Mesodermal cell (in vitro differentiated cells): ENCODE results near the gene DQX1.
A peak's percentile ranks its signal among the peaks of the same experiment; 100 is the strongest.
"Not testable (repeated sequence)": the region's sequence is repeated elsewhere in the genome, so short reads cannot be mapped to it uniquely, and the experiment has no call there.

ENCODE experiments used
- H3K27ac ChIP-seq: 2 replicates; pipeline ENCODE4 v1.7.0; 2013; ENCODE audit warnings: mild to moderate bottlenecking, low read depth, low read length, moderate library complexity; ENCODE audit not compliant: severe bottlenecking
- H3K36me3 ChIP-seq: 2 replicates; pipeline ENCODE4 v1.7.1; 2013; ENCODE audit warnings: mild to moderate bottlenecking, low read length, moderate library complexity; ENCODE audit not compliant: control insufficient read depth, insufficient read depth
- H3K4me1 ChIP-seq: one replicate; pipeline ENCODE4 v1.7.1; 2013; ENCODE audit warnings: mild to moderate bottlenecking, low read length; ENCODE audit not compliant: insufficient read depth, control insufficient read depth, poor library complexity, severe bottlenecking
- H3K4me3 ChIP-seq: 2 replicates; pipeline ENCODE4 v1.7.0; 2013; ENCODE audit warnings: low read length, control low read depth, mild to moderate bottlenecking; ENCODE audit not compliant: insufficient read depth, poor library complexity, severe bottlenecking; ENCODE audit errors: extremely low read depth
- H3K9me3 ChIP-seq: 2 replicates; pipeline ENCODE4 v1.7.1; 2013; ENCODE audit warnings: mild to moderate bottlenecking, low read length, moderate library complexity; ENCODE audit not compliant: control insufficient read depth
- WGBS, 2 experiments: methylation state at CpG; one replicate each; pipeline ENCODE4 v1.1.5; 2013; ENCODE audit warnings: missing lambda C conversion rate in 2 of 2; ENCODE audit not compliant: insufficient coverage in 2 of 2; 5-methylcytosine and 5-hydroxymethylcytosine counted together

Gene DQX1

DNA sequence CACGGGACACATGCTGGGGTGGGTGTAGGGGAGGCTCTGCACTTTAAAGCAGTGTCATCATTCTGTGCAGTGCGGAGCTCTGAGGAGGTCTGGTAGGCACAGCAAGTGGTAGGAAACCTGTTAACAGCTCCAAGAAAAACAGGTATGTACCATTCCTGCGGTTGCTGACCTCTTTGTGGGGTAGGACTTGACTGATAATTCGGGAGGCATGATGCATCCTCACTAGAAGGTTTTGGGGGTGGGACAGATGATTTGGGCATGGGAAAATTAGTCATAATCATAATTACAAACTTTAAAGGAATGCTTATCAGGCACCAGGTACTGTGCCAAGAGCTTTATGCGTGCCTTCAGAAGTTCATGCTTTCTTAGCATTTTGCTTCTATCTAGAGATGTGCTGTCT lies 38.2 kb upstream of the DQX1 start:
- WGBS, 2 experiments, result 87 to 93% methylated on average over 3 to 4 of the region's 5 CpGs

DNA sequence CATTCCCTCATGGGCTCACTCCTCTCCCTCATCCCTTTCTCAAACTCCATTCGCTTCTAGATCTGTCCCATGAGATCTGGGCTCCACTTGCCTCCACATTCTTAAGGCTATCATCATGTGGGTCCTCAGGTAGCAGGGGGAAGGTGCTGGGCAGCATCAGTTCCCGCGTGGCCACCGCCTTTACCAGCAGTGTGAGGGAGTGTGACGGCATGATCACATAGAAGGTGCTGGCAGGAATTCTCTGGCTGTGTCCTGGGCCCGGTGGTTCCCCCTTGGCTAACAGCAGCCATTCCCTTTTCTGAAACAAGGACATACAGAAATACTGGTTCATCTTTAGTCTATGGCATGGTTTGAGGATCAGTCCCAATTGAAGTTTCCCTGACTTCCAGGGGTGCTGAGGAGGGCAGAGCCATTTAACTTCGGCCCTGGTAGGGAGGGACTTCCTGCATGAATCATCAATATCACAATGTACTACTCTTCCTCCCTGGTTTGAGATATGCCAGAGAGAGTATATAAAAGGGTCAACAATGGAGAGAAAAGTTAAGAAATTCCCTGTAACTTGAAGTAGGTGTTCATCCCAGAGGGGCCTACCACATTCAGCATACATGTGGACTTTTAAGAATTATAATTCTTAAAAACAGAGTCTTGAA lies 36.2 kb upstream of the DQX1 start:
- WGBS, 2 experiments, result 94 to 100% methylated on average over 5 to 6 of the region's 7 CpGs
- Histone ChIP-seq H3K27ac (no peak overlapping the region), H3K9me3 (no peaks in the 10 kb centered on the region), H3K4me3 (no peak overlapping the region), H3K36me3 (no peaks in the 10 kb centered on the region), H3K4me1 (no peaks in the 10 kb centered on the region)

More for the DNA sequence above, 38.2 kb upstream of the DQX1 start:
- H3K4me3 ChIP-seq, result no peak overlapping the region
- no peak overlapping the region for H3K27ac ChIP-seq
- no peaks in the 10 kb centered on the region for H3K36me3 ChIP-seq
- no peaks in the 10 kb centered on the region for H3K9me3 ChIP-seq
- no peaks in the 10 kb centered on the region for H3K4me1 ChIP-seq

DNA sequence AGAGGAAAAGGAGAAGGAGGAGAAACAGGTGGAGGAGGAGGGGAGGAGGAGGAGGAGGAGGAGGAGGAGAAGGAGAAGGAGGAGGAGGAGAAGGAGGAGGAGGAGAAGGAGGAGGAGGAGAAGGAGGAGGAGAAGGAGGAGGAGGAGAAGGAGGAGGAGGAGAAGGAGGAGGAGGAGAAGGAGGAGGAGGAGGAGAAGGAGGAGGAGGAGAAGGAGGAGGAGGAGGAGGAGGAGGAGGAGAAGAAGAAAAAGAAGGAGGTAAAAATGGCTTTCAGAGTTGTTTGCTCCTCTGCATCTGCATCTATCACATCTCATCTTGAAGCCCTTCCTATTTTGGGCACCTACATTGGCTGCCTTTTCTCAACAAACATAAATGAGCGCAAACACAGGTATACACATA lies 35.0 kb upstream of the DQX1 start:
- 71 to 100% methylated on average over 1 of the region's 1 CpG for WGBS, 2 experiments
- H3K4me1 ChIP-seq, H3K4me3 ChIP-seq, H3K27ac ChIP-seq, H3K9me3 ChIP-seq, H3K36me3 ChIP-seq: not testable (repeated sequence)

DNA sequence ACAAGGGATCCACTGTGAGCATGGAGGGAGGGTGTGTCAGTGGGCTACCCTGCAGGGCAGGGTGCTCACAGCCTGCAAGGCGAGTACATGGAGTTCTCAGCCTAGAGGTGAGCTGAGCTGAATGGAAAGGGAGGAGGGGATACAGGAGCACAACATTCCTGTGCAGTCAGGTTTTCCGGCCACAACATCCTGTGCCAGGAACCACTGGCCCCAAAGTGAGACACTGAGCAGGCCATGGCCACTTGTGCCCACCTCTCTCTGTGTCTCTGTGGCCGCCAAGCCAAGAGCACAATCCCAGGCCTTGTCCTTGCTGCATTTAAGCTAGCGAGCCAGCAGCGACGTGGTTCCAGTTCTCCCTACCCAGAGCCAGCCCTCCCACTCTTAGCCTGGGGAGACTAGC lies 34.6 kb upstream of the DQX1 start:
- Histone ChIP-seq H3K9me3 (no peaks in the 10 kb centered on the region), H3K4me3 (no peak overlapping the region), H3K4me1 (peaks cover 7% of the 10 kb centered on the region), H3K27ac (no peak overlapping the region), H3K36me3 (peaks cover 9% of the 10 kb centered on the region)
- 69 to 86% methylated on average over 2 to 3 of the region's 6 CpGs for WGBS, 2 experiments

DNA sequence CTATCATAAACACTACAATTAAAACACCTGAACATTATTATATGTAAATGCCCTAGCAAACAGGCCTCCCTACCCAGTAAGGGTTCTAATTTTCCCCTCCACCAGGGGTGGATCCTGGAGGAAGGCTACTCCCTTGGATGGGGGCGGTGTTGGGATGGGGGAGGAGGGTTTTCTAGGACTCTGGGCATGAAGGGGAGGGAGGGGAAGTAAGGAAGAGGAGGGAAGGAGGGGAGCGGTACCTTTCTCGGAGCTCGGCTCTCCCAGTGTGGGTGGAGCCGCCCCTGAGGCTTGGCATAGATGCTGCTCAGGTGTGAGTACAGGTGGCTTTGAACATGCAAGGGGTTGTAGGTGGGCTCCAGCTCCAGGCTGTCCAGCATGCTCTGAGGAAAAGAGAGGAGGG lies 33.9 kb upstream of the DQX1 start:
- Histone ChIP-seq H3K4me1 (peaks cover 10% of the 10 kb centered on the region), H3K36me3 (peaks cover 9% of the 10 kb centered on the region), H3K4me3 (no peak overlapping the region), H3K9me3 (no peaks in the 10 kb centered on the region), H3K27ac (no peak overlapping the region)
- WGBS, 2 experiments, result 49% methylated on average over 2 of the region's 5 CpGs; no CpG with 5 or more reads in 1 of the 2 experiments

DNA sequence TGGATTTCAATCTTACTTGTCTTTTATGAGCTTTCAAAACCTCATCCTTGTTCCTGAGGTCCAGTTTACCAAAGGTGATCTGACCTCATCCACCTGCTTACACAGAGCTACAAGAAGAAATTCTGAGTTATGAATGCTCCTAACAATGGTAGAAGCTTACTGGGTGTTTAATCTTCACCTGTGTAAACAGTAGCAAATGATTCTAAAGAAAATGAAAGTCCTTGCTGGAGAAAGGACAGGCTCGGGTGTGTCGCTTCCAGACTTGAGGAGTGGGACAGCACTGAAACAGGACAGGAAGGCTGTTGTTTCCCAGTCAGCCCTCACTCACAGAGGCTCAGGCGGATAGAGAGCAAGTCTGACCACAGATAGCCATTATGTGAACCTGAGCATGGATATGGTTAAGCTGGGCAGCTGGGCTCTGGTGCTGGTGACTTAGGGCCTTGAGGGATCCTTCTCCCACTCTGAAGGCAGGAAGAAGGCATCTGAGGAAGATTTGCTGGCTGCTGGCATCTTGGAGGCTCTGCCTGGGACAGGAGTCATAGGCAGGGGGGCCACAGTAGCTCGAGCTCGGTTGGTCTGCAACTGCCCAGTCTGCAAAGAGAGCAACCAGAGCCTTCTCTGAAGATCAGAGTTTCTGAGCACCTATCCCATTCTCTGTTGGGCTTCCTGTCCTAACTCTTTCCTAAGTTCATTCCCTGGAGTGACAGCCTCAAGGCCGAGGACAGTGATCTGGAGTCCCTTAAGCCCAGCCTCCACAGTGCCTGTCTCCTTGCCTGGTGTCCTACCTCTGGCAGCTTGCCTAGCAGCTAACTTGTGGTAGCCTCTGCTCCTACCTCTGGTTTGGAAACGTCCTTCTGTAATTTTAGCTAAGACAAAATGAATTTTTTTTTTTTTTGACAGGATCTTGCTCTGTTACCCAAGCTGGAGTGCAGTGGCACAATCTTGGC lies 32.5 kb upstream of the DQX1 start:
- Histone ChIP-seq H3K9me3 (no peaks in the 10 kb centered on the region), H3K36me3 (peaks cover 9% of the 10 kb centered on the region), H3K4me1 (peaks cover 10% of the 10 kb centered on the region), H3K4me3 (no peak overlapping the region), H3K27ac (no peak overlapping the region)
- WGBS, 2 experiments, result 88 to 91% methylated on average over 5 to 7 of the region's 7 CpGs

DNA sequence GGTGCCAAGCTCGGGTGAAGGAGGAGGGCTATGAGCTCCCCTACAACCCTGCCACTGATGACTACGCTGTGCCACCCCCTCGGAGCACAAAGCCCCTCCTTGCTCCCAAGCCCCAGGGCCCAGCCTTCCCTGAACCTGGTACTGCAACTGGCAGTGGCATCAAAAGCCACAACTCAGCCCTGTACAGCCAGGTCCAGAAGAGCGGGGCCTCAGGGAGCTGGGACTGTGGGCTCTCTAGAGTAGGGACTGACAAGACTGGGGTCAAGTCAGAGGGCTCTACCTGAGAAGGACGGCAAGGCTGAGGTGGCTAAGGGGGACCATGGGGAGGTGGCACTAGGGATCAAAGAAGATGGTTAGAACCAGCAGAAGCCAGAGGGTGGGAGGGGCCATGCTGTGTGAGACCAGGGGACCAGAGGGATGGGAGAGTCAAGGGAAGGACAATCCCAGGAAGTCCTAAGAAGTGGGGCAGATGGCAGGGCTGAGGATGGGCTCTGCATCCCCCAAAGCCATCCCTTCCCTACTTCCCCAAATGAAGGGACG lies 30.9 kb upstream of the DQX1 start:
- Histone ChIP-seq H3K9me3 (no peaks in the 10 kb centered on the region), H3K27ac (no peak overlapping the region), H3K4me1 (peaks cover 10% of the 10 kb centered on the region), H3K4me3 (no peak overlapping the region), H3K36me3 (peaks cover 13% of the 10 kb centered on the region)
- 95 to 100% methylated on average over 2 to 5 of the region's 6 CpGs for WGBS, 2 experiments

DNA sequence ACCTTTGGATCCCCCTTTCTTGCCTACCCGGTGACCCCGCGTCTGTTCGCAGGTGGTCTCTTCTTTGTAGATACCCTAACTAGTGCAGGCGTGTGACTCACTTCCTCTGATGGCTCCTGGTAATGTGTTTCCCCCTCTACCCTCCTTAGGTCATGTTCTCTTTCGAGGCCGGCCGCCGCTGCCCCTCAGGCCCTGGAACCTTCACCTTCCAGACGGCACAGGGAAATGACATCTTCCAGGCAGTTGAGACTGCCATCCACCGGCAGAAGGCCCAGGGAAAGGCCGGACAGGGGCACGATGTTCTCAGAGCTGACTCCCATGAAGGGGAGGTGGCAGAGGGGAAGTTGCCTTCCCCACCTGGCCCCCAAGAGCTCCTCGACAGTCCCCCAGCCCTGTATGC lies 30.1 kb upstream of the DQX1 start:
- WGBS, 2 experiments, result 81 to 87% methylated on average over 10 to 14 of the region's 14 CpGs
- H3K4me3 ChIP-seq, result no peak overlapping the region
- no peak overlapping the region for H3K27ac ChIP-seq
- H3K4me1 ChIP-seq, result peaks cover 10% of the 10 kb centered on the region
- no peaks in the 10 kb centered on the region for H3K9me3 ChIP-seq
- peaks cover 21% of the 10 kb centered on the region for H3K36me3 ChIP-seq

DNA sequence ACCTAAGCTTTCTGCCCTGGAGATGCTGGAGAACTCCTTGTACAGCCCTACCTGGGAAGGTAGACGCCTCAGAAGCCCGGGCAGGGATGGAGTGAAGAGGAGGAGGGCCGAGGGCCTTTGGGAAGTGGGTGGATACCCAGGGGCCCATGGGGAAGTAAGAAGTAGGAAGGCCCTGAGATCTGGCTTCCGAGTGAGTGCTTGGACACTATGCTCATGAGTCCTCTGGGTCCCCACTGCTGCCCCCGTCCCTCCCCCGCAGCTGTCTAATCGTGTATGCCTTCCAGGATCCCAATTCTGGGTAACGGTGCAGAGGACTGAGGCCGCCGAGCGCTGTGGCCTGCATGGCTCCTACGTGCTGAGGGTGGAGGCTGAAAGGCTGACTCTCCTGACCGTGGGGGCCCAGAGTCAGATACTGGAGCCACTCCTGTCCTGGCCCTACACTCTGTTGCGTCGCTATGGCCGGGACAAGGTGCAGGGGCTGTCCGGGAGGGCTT lies 29.6 kb upstream of the DQX1 start:
- H3K36me3 ChIP-seq, result peaks cover 24% of the 10 kb centered on the region
- H3K9me3 ChIP-seq, result no peaks in the 10 kb centered on the region
- no peak overlapping the region for H3K27ac ChIP-seq
- H3K4me1 ChIP-seq, result peaks cover 10% of the 10 kb centered on the region
- H3K4me3 ChIP-seq, result peak overlapping the region; percentile 76
- WGBS, 2 experiments, result 63 to 71% methylated on average over 15 of the region's 17 CpGs

DNA sequence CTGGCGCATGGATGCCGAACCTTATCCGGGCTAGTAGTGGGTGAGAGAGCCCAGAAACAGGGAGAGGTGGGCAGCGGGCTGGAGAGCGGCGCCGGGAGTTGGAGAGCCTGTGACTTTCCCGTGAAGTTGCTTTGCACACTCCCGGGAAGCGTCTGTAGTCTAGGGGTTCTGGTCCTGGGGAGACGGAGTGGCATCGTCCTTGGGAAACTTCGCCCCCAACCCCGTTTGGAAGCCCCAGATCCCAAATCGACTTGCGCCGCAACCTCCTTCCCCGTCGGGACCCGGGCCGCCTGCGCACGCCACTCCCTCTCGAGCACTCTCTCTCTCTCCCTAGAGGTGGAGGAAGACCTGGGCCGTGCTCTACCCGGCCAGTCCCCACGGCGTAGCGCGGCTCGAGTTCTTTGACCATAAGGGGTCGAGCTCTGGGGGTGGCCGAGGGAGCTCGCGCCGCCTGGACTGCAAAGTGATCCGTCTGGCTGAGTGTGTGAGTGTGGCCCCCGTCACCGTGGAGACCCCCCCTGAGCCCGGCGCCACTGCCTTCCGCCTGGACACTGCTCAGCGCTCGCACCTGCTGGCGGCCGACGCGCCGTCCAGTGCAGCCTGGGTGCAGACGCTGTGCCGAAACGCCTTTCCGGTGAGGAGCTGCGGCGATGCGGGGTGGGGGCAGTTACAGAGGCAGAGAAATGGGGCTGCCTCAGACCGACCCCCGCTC lies 28.9 kb upstream of the DQX1 start:
- peak overlapping the region; percentile 76 for H3K4me3 ChIP-seq
- peaks cover 10% of the 10 kb centered on the region for H3K4me1 ChIP-seq
- peaks cover 31% of the 10 kb centered on the region for H3K36me3 ChIP-seq
- H3K27ac ChIP-seq, result no peak overlapping the region
- 1% methylated on average over 28 to 40 of the region's 58 CpGs for WGBS, 2 experiments
- no peaks in the 10 kb centered on the region for H3K9me3 ChIP-seq
